ENCODE data around the gene NR3C1. TPM values are rescaled to one million over a fixed set of nuclear protein-coding genes. Genes with fewer than 3 reads are reported as not detected.
A peak's percentile ranks its signal among the peaks of the same experiment; 100 is the strongest.

The NR3C1 gene
- total RNA-seq, 1 experiment from 2014 or later = 31.4 TPM

DNA sequence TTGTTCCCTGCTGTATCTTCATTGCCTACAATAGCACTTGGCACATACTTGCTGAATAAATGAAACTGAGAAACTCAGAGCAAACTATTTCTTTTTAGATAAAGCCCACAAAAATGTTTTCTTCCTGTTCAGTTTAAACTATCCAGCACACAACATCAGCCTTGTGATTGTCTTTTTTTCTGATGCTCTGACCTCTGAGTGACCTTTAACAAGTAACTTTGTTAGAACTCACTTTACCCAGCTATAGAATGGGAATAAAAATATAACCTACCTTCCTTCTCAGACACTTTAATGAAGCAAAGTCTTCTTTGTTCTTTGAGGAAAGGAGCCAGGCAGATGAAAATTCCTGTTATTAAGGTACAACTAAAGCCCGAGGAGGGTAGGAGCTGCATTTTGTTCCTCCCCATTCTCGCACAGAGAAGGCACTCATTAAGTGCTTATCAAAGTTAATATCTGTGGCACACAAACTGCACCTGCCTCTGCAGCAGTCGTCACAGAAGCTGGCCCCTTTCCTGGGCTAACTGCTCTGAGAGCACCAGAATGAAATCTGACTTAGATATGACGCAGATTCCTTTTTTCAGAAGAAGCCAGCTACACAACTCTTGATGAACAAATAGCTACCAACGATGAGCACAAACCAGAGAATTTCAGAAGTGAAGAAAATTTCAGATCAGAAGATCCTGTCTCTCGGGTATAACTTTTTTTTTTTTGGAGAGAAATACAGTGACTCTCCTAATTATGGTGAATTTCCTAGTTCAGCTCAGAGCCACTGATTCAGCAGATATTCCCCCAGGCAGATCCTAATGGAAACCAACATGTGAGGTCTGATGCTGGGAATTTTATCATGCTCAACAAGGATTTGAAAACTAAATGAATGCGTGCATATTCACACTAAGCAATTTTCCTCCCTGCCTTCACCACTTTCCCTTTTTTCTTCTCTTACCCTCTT, 31.0 kb upstream of the NR3C1 start:
- Histone ChIP-seq H2BK15ac (ENCODE audit: low read depth, low read length) (no peak overlapping the region), H2BK120ac (ENCODE audit: low read depth, low read length, poor library complexity, severe bottlenecking) (no peak overlapping the region), H3T11ph (ENCODE audit: low read length) (no peak overlapping the region), H4K20me1 (ENCODE audit: control insufficient read depth, insufficient read depth, insufficient read length) (no peaks in the 10 kb centered on the region), H4K5ac (ENCODE audit: insufficient read length, low read depth, low read length) (no peak overlapping the region), H3K23ac (ENCODE audit: insufficient read length, low read depth, low read length) (no peak overlapping the region), H3K27me3 (ENCODE audit: insufficient read depth, low read length) (no peaks in the 10 kb centered on the region), H3K23me2 (ENCODE audit: insufficient read length, low read depth, low read length, poor library complexity, severe bottlenecking) (no peaks in the 10 kb centered on the region), H3K79me1 (ENCODE audit: insufficient read depth, low read depth, low read length, poor library complexity, severe bottlenecking) (no peaks in the 10 kb centered on the region), H2BK12ac (ENCODE audit: insufficient read length, low read depth, low read length) (no peak overlapping the region), H3K9me3 (ENCODE audit: control insufficient read depth, low read depth, low read length) (no peaks in the 10 kb centered on the region), H2BK5ac (ENCODE audit: insufficient read length, low read length) (no peak overlapping the region), H3K4me1 (ENCODE audit: insufficient read depth, low read length) (peaks cover 3% of the 10 kb centered on the region; the same call in 1 of the 2 replicates), H4K91ac (ENCODE audit: insufficient read length, low read depth, low read length) (no peak overlapping the region), H2AK5ac (ENCODE audit: insufficient read length, low read length) (no peak overlapping the region), H3K4me2 (ENCODE audit: insufficient read depth, insufficient read length, low read length) (no peak overlapping the region), H3K56ac (ENCODE audit: insufficient read length, low read depth, low read length) (no peak overlapping the region), H3K14ac (ENCODE audit: insufficient read depth, low read length) (no peak overlapping the region), H3K18ac (ENCODE audit: insufficient read length, low read depth, low read length) (no peak overlapping the region), H3K4ac (ENCODE audit: low read depth, low read length) (no peak overlapping the region), H4K8ac (replicated peaks; ENCODE audit: insufficient read length, low read depth, low read length) (no peak overlapping the region), H3K9ac (ENCODE audit: extremely low read depth, insufficient read length, low read length) (no peak overlapping the region), H2BK20ac (ENCODE audit: low read depth, low read length, poor library complexity, severe bottlenecking) (no peak overlapping the region), H3K27ac (ENCODE audit: insufficient read length, low read depth, low read length) (no peak overlapping the region), H3K79me2 (ENCODE audit: insufficient read depth, low read length) (no peaks in the 10 kb centered on the region), H2AFZ (ENCODE audit: low read length) (peak overlapping the region; percentile 59)
- no peak overlapping the region for H3K27ac Mint-ChIP-seq
- WGBS (ENCODE audit: extremely low coverage, insufficient read length, low lambda C conversion rate) = no CpG with 5 or more reads among the region's 7 CpGs
- no peaks in the 10 kb centered on the region for H3K9me3 Mint-ChIP-seq
- no peaks in the 10 kb centered on the region for H3K36me3 Mint-ChIP-seq (ENCODE audit: insufficient read depth in 1 of 3, low read depth in 3 of 3)
- TF ChIP-seq, protein P1, sequence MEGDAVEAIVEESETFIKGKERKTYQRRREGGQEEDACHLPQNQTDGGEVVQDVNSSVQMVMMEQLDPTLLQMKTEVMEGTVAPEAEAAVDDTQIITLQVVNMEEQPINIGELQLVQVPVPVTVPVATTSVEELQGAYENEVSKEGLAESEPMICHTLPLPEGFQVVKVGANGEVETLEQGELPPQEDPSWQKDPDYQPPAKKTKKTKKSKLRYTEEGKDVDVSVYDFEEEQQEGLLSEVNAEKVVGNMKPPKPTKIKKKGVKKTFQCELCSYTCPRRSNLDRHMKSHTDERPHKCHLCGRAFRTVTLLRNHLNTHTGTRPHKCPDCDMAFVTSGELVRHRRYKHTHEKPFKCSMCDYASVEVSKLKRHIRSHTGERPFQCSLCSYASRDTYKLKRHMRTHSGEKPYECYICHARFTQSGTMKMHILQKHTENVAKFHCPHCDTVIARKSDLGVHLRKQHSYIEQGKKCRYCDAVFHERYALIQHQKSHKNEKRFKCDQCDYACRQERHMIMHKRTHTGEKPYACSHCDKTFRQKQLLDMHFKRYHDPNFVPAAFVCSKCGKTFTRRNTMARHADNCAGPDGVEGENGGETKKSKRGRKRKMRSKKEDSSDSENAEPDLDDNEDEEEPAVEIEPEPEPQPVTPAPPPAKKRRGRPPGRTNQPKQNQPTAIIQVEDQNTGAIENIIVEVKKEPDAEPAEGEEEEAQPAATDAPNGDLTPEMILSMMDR (conservative IDR thresholded peaks at IDR 0.05) = no peak
- no peaks in the 10 kb centered on the region for H3K27me3 Mint-ChIP-seq (ENCODE audit: low read depth)
- no peak for DNase-seq
- no peak overlapping the region for H3K4me3 Mint-ChIP-seq
- peaks cover 11 to 15% of the 10 kb centered on the region in 2 experiments for H3K4me1 Mint-ChIP-seq

Measured in H9 (cell line).